Endothelial cell of umbilical vein (primary cell): Measurements from ENCODE around the gene DEPDC1. TPM values are rescaled to one million over a fixed set of nuclear protein-coding genes. Genes with fewer than 3 reads are reported as not detected.

Experiments used
- BruUV-seq: library from RNA; stranded (reverse); fragments of 400-500 nt; replicated peaks from 2 replicates; lab custom pipeline; 2021; lab: Mats Ljungman, UMichigan
- CTCF ChIA-PET: fragments of 300-600, 350-600 bp; sonication (Branson Sonifier 250); formaldehyde crosslinking; loops from one replicate; lab custom pipeline; 2021; ENCODE audit warnings: antibody characterized with exemption, inconsistent platforms; lab: Charles Lee
- POLR2A ChIA-PET: fragments of 300-600, 350-600 bp; sonication (Branson Sonifier 250); formaldehyde crosslinking; loops from one replicate; lab custom pipeline; 2021; ENCODE audit warnings: antibody characterized with exemption, inconsistent platforms; lab: Charles Lee
- DNase-seq: peaks from one replicate; pipeline ENCODE4 v3.0.0-alpha.2; 2011; ENCODE audit warnings: low read depth, low spot score
- FAIRE-seq: peaks from 2 replicates; lab custom pipeline; 2011; peaks lifted over from hg19 to GRCh38; lab: Jason Lieb, UNC
- H2AFZ ChIP-seq: 2 replicates; pipeline ENCODE4 v1.6.0; 2012; ENCODE audit warnings: low read depth, low read length, control low read depth, inconsistent platforms
- H3K27ac ChIP-seq: 2 replicates; pipeline ENCODE4 v1.5.1; 2011; ENCODE audit warnings: low read depth, mild to moderate bottlenecking, control low read depth, low read length, moderate library complexity; ENCODE audit not compliant: insufficient read depth
- H3K27me3 ChIP-seq, 2 experiments: 2 replicates each; pipeline versions ENCODE4 v1.6.0 to v1.6.1; 2011; ENCODE audit warnings: low read length in 2 of 2, mixed read lengths in 1 of 2; ENCODE audit not compliant: control insufficient read depth in 2 of 2, insufficient read depth in 2 of 2
- H3K36me3 ChIP-seq, 2 experiments: 2 replicates in 1 of 2; 3 replicates in 1 of 2; pipeline ENCODE4 v1.5.1; 2011; ENCODE audit warnings: low read length in 2 of 2, mild to moderate bottlenecking in 1 of 2, moderate library complexity in 1 of 2; ENCODE audit not compliant: control insufficient read depth in 2 of 2, insufficient read depth in 2 of 2; ENCODE audit errors: extremely low read depth in 1 of 2
- H3K4me1 ChIP-seq: 3 replicates; pipeline ENCODE4 v1.5.1; 2011; ENCODE audit warnings: mild to moderate bottlenecking, low read length; ENCODE audit not compliant: control insufficient read depth, insufficient read depth; ENCODE audit errors: extremely low read depth
- H3K4me2 ChIP-seq: 2 replicates; pipeline ENCODE4 v1.6.1; 2011; ENCODE audit warnings: low read length, control low read depth, mixed read lengths; ENCODE audit not compliant: insufficient read depth
- H3K4me3 ChIP-seq, 3 experiments: fragments of 200-600 bp in 1 of 3; sonication (generic), shearing (Covaris generic) in 1 of 3; replicated peaks in 1 of 3; 2 replicates each; pipeline ENCODE4 v1.5.1; 2011 to 2016; ENCODE audit warnings: control low read depth in 3 of 3, low read length in 3 of 3, mild to moderate bottlenecking in 2 of 3, inconsistent platforms in 1 of 3, low read depth in 1 of 3, moderate library complexity in 1 of 3; ENCODE audit not compliant: insufficient read depth in 1 of 3
- H3K79me2 ChIP-seq: 2 replicates; pipeline ENCODE4 v1.6.0; 2012; ENCODE audit warnings: low read length, inconsistent platforms; ENCODE audit not compliant: control insufficient read depth, insufficient read depth
- H3K9ac ChIP-seq: replicated peaks from 2 replicates; pipeline ENCODE3; 2011; ENCODE audit warnings: low read length, control low read depth; ENCODE audit not compliant: insufficient read depth; ENCODE audit errors: extremely low read depth
- H3K9me1 ChIP-seq: replicated peaks from 3 replicates; pipeline ENCODE4 v1.6.0; 2011; ENCODE audit warnings: mild to moderate bottlenecking, low read length; ENCODE audit not compliant: control insufficient read depth, insufficient read depth; ENCODE audit errors: extremely low read depth
- H3K9me3 ChIP-seq: replicated peaks from 2 replicates; pipeline ENCODE4 v1.5.1; 2012; ENCODE audit warnings: low read length, inconsistent platforms; ENCODE audit not compliant: control insufficient read depth, insufficient read depth
- H4K20me1 ChIP-seq: replicated peaks from 2 replicates; pipeline ENCODE3; 2011; ENCODE audit warnings: mild to moderate bottlenecking, low read length; ENCODE audit not compliant: control insufficient read depth, insufficient read depth; ENCODE audit errors: extremely low read depth
- CTCF ChIP-seq, 2 donors: IDR thresholded peaks; 1 replicate in 1 of 2; 2 replicates in 1 of 2; pipeline ENCODE4 v1.5.1; 2011; ENCODE audit warnings: low read length in 2 of 2, mild to moderate bottlenecking in 2 of 2, moderate library complexity in 2 of 2, control low read depth in 1 of 2, inconsistent platforms in 1 of 2, low read depth in 1 of 2; ENCODE audit not compliant: insufficient read depth in 1 of 2; ENCODE audit errors: extremely low read depth in 1 of 2
- EZH2 ChIP-seq: IDR thresholded peaks from 2 replicates; pipeline ENCODE4 v1.6.1; 2012; ENCODE audit warnings: borderline replicate concordance, low read depth, mild to moderate bottlenecking, moderate library complexity, low read length, inconsistent platforms; ENCODE audit not compliant: severe bottlenecking
- FOS ChIP-seq: IDR thresholded peaks from 2 replicates; pipeline ENCODE4 v1.6.1; 2011; ENCODE audit warnings: mild to moderate bottlenecking, low read length, moderate library complexity, borderline replicate concordance; ENCODE audit not compliant: insufficient read depth
- GATA2 ChIP-seq: IDR thresholded peaks from 2 replicates; pipeline ENCODE4 v1.7.0; 2011; ENCODE audit warnings: low read depth, mild to moderate bottlenecking, moderate library complexity, mixed read lengths, low read length; ENCODE audit not compliant: insufficient read length, insufficient read depth
- JUN ChIP-seq: IDR thresholded peaks from 2 replicates; pipeline ENCODE4 v1.6.1; 2011; ENCODE audit warnings: borderline replicate concordance, low read depth; ENCODE audit not compliant: insufficient read length, insufficient read depth
- MAX ChIP-seq: IDR thresholded peaks from 2 replicates; pipeline ENCODE4 v1.6.1; 2011; ENCODE audit not compliant: insufficient read depth, insufficient read length
- MYC ChIP-seq: IDR thresholded peaks from one replicate; pipeline ENCODE4 v1.6.1; 2011; ENCODE audit warnings: mild to moderate bottlenecking, low read depth, low read length
- POLR2AphosphoS5 ChIP-seq: IDR thresholded peaks from 2 replicates; pipeline ENCODE4 v1.6.1; 2012; ENCODE audit warnings: low read depth, mild to moderate bottlenecking, control low read depth, low read length, moderate library complexity; ENCODE audit not compliant: insufficient read depth
- dilution Hi-C: fragments of 300-500 bp; cut with MboI; formaldehyde crosslinking; loops from one replicate; pipeline ENCODE4 v1.15.0; 2019; ENCODE audit warnings: low sequenced_read_pairs; ENCODE audit not compliant: extremely low pct_ligation_motif_present
- intact Hi-C: fragments of 100-400 bp; cut with micrococcal nuclease; formaldehyde crosslinking; loops from one replicate; pipeline ENCODE4 v1.10.0; 2022
- polyA plus RNA-seq, 4 experiments: library from polyadenylated mRNA; depleted of rRNA in 3 of 4; stranded (reverse) in 3 of 4; unstranded in 1 of 4; fragments of >200 nt; gene quantifications; 2 replicates each; pipeline versions ENCODE4 v1.2.1 to v1.2.3, GENCODE V29; 2011 to 2012; ENCODE audit warnings: missing spikeins in 1 of 4
- total RNA-seq: library from RNA; stranded (reverse); gene quantifications from 2 replicates; pipeline ENCODE4 v1.2.3, GENCODE V29; 2021

Gene DEPDC1
- total and polyA plus RNA-seq, 2 donors (not counting 3 experiments of a cell fraction or from before 2014, with no cell fraction given): 5.5 to 30.4 TPM

DNA sequence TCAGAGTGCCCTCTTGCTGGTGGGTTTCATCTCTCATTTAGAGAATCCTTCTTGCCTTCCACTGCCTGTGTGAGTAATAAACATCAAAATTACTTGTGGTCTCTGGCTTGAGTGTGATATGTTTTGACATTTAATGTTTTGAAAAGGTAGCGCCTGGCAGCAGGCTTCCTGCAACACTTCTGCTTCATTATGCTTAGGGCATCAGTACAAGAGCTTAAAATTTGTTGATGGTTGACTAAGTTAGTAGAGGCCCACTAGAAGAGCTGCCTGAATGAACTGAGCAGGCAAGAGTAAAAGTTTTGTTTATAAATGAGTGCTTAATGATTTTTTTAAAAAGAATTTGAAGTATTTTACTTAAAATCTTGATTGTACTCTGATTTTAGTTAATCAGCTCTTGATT, 40.7 kb downstream of the DEPDC1 start:
- H4K20me1 ChIP-seq: no peaks in the 10 kb centered on the region
- no peaks in the 10 kb centered on the region for H3K9me3 ChIP-seq
- CTCF ChIA-PET: interaction anchor here (0.7 to 1.4 kb wide), 2 partner anchors 9 to 14 kb away, joined by 3 to 8 read pairs; no protein-coding TSS in a partner anchor
- no TSS peak for BruUV-seq
- no peak overlapping the region for H3K4me3 ChIP-seq
- no peak overlapping the region for H3K9ac ChIP-seq
- dilution Hi-C loops (no loop called here), intact Hi-C loops (no loop called here)
- H3K9me1 ChIP-seq: no peaks in the 10 kb centered on the region
- no peaks in the 10 kb centered on the region for H3K4me1 ChIP-seq
- no peaks in the 10 kb centered on the region for H3K27me3 ChIP-seq
- H3K27ac ChIP-seq: no peak overlapping the region
- TF ChIP-seq MYC (no peak), POLR2AphosphoS5 (no peak), GATA2 (no peak), FOS (no peak), CTCF (IDR thresholded peaks at IDR 0.05; ENCODE audit: extremely low read depth in 1 of 2, insufficient read depth in 1 of 2, low read depth in 1 of 2, low read length in 2 of 2) (no peak), EZH2 (no peak), JUN (no peak), MAX (no peak)
- no peak overlapping the region for H3K4me2 ChIP-seq
- H2AFZ ChIP-seq: no peak overlapping the region
- FAIRE-seq (no peak), DNase-seq (no peak)
- no peaks in the 10 kb centered on the region for H3K79me2 ChIP-seq
- POLR2A ChIA-PET: no interaction called here
- no peaks in the 10 kb centered on the region for H3K36me3 ChIP-seq
